Activated CD8-positive, alpha-beta memory T cell treated with anti-CD3 and anti-CD28 coated beads, Interleukin-2, amount 50 U/mL, for 1 hour (primary cell): ENCODE measurements around the gene GSTM3.
A peak's percentile ranks its signal among the peaks of the same experiment; 100 is the strongest.

Experiments used
- DNase-seq: peaks from one replicate; pipeline ENCODE4 v3.0.0-alpha.2; 2020; ENCODE audit errors: extremely low read depth

The GSTM3 gene

DNA sequence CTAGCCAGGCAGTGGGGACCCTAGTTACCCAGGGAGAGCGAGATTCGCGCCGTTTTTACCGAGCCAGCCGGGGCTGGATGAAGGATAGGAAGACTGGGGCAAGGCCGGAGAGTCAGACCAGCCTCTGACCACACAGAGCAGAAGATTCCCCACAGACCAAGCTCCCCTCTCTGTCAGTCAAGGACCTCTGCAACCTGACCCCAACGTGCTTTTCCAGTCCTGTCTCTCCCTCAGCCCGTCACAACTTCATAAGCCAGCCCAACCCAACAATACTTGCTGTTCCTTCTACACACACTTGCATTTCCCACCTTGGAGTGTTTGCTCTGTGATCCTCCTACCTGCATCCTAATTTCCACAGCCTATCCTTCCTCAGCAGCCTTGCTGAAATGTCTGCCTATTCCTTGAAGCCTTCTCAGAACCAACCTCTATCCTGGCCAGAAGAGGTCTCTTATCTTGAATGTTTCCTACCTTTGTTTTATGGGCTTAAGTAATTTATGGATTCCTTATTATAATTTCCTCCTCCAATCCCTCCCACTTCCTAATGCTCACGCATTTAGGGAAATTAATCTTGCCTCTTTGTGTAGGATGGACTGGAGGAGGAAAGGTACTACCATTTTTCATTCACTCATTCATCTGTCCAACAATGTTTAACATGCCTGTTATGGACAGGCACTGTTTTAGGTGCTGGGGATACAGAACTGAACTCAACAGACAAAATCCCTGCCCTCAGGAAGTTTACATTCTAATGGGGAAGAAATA is at the start of gene GSTM3:
Gene GSTM3 (minus strand): TSS at position 424 of the 759 bp plus-strand sequence. CDS start 751 bp downstream, outside the sequence.
- no peak for DNase-seq

DNA sequence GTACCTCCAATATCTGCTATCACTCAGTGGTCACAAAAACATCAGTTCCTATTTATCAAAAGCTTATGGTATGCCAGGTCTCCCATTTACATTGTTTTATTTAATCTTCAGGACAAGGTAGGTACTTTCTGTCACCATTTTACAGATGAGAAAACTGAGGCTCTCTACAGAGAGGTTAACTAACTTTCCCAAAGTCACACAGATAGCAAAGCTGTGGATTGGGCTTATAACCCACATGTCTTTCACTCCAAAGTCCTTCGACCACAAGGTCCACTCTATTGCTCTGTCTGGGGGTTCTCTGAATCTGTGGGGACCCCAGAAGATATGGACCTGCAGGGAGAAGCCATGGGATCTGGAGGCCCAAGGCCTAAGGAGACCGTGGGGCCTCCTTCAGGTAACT is 49.5 kb upstream of the GSTM3 start:
- no peak for DNase-seq

- DNase-seq, result no peak
Measured at GRCh38 chr1:109789551-109790180, 48.8 kb upstream of the GSTM3 start.

- no peak for DNase-seq
Measured at GRCh38 chr1:109788695-109789521, 48.1 kb upstream of the GSTM3 start.

DNA sequence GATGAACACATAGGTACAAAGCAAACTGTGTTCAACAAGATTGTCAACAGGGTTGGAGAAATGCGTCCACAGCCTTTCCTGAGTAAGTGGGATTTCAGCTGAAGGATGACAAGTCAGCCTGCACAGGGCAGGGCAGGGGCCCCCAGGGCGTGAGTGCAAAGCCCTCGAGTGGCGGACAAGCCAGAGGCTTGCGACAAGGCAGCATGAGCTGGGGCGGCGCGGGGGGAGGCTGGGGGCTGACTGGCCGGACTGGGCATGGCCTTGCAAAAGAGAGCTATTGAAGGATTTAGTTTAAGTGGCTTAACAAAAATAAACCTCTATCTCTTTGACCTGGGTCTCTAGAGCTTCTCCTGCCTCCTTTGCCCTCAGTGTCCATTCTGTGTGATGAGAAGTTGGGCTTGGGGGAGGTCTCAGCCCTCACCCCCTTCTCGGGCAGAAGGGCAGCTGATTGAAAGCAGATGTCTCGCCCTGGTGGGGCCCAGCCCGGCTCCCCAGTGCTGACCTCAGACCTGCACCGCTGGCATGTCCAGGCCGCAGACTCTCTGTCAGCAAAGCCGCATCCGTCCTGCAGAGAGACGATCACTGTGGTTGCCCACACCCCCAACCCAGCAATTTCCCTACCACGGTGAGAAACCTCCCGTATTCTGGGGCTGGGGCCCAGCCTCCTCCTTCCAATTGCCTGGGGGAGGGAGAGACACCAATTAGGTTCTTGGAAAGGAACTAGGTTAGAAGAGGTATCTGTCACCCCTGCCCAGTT is 47.2 kb upstream of the GSTM3 start:
- no peak for DNase-seq

DNA sequence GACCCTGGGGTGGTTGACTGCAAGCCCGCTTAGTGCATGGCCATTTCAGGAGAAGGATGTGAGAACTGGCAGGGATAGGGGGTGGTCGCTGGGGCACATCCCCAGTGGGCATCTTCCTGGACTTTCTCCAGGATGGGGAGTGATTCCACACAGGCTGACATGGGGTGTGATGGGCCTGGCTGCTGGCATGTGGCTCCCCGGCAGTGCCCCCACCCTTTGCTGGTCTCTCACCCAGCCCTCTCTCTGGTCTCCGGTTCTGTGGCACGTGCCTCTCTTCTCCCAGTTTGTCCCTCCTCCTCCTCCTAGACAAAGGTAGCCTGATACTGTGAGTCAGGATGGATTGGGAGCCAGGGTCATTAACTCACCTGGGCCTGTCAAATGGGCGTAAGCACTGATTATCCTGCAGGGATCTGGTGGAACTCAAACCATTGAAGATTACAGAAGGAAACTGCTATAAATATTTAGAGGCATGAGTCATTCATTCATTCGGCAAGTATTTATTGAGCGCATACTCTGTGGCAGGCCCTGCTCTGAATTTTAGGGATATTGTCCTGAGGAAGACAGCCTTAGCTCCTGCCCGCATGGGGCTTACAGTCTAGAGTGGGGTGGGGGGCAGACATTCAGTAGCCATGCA is 46.5 kb upstream of the GSTM3 start:
- DNase-seq, result no peak

DNA sequence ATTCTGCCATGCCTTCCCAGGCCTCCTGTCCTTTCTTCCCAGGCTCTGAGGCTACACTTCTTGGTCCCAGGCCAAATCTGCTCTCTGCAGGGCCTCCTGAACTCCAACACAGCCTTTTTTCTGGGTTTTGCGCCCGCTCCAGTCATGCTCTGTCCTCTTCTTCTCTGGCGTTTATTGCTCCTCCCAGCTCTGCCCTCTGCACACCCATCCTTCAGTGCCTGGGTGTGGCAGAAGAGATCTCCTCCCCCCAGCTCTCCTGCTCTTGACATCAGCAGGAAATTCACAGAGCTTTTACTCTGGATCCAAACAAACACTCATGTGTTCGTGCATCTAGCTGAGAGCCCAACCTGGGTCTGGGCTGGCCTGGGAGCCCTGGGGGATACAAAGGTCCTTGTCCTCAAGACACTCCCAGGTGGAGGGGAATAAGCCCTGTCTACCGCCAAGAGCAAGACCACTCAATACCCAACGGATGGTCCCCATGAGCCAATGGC is 45.7 kb upstream of the GSTM3 start:
- DNase-seq, result no peak

DNA sequence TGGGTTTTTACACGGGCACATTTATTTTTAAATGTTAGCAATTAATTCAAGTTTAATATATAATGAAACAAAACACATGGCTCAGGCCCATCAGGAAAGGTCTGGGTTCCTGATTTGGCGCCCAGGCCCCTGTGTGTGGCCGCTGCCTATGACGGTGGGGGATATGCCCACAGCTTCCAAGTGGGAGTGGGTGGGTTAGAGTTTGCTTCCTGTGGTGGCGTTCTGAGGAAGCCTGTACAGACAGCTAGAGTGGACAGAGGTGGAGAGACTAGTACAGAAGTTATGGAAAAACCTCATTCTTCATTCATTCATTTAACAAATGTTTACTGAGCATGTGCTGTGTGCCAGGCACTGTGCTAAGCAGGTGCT is 45.3 kb upstream of the GSTM3 start:
- no peak for DNase-seq

- DNase-seq, result no peak
Measured at GRCh38 chr1:109785446-109786111, 44.7 kb upstream of the GSTM3 start.

DNA sequence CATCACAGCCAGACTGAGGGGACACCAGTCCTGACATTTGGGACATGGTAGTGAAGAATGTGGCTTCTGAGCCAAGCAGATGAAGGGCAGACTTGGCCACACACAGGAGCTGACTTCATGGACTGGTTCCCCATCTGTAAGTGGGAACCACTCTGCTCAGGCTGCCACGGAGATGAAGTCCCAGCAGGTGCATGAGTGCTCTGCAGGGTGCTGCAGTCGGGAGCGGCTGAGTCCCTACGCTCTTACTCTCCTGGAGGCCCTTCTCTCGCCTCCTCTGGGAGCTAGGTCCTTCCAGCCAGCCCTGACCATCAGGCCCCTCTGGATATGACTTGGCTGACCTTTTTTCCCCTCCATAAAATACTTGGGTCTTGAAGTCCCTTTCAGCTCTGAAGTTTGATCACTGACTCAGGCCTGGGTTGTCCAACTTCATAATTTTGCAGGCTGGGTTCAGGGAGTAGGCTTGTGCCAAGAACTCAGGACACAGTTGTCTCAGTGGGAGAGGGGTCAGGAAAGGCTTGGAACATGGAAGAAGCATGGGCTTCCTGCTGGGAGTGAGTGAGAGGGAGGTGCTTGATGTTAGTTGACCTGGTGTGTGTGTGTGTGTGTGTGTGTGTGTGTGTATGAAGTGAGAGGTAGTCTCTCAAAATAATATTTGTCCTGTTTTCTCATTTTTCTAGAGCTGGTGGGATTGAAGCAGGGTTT is 43.9 kb upstream of the GSTM3 start:
- no peak for DNase-seq

- DNase-seq, result no peak
Measured at GRCh38 chr1:109783436-109783835, 42.6 kb upstream of the GSTM3 start.

GRCh38 chr1:109782927-109783326 is 42.1 kb upstream of the GSTM3 start:
- DNase-seq, result no peak

- no peak for DNase-seq
Measured at GRCh38 chr1:109782514-109782913, 41.7 kb upstream of the GSTM3 start.

DNA sequence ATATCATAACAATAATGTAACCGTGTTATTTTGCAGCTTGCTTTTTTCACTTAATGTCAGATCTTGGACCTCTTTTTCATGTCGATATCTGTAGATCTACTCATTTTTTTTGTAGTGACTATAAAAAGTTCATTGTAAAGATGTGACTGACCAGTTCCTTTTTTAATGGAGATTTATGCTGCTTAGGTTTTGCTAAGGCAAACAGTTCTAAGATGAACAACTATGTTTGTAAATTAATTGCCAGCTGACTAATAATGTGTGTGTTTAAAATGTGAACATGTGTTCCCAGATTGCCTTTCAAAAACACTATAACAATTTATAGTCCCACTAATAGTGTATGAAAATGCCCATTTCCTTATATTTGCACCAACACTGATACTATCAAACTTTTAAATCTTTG is 41.0 kb upstream of the GSTM3 start:
- no peak for DNase-seq

- DNase-seq, result no peak
Measured at GRCh38 chr1:109780982-109781381, 40.1 kb upstream of the GSTM3 start.

- no peak for DNase-seq
Measured at GRCh38 chr1:109777980-109778625, 37.3 kb upstream of the GSTM3 start.

DNA sequence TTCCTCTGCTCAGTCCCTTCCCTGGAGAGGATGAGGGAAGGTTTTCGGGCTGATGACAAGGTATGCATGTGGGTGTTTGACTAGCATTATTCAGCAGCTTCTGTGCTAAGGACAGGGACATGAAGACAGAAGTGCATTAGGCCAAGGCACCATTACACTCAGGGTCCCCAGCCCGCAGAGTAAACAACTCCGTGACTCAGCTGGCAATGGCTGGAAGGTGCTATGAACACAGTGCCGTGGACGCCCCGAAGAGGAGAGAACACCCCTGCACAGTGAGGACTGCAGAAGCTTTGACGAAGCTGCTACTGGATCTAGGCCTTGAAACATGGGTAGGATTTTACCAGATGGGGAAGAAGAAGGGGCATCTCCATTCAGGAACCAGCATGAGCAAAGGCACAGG is 36.6 kb upstream of the GSTM3 start:
- no peak for DNase-seq

DNA sequence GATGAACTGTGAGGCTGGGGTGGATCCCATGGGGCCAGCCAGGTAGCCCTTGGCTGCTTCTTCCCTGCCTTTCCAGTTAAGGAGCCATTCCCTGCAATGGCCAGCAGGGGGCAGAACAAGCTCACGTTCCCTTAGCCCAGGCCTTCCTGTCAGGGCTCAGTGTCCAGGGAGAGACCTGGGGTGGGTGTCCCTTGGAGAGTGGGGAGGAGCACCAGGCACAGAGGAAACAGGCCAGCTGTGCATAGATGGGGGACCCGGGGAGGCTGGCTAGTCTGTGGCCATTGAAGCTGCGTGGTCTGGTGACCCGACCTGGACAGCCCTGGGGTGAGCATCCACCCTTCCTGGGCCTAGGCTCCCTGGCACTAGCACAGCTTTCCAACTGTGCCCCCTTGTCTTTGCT is 36.1 kb upstream of the GSTM3 start:
- peak; percentile 36 for DNase-seq

DNA sequence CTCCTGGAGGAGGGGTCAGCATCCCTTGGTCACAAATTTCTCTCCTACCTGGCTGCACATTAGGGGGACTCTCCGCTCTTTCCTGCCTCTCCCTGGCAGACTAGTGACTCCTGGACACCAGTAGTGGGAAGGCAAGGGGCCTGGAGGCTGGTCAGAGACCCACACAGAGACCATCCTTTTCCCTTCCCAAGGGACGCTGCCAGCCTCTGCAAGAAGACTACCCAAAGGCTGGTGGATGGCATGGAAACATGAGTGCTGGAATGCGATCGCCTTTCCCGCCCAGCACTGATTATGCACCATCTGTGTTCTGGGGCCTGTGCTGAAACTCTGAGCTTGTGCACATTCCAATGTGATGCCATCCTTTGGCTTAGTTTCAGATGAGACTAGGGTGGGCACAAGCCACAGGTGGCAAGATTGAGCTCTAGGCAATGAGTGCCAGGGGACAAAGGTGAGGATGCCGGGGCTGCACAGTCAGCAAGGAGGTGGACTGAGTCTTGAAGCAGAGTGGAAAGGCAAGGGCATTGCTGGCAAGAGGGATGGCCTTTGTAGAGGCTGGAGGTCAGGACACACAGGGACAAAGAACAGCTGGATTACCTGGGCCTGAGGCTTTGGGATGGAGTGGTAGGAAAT is 35.5 kb upstream of the GSTM3 start:
- no peak for DNase-seq
